Measurements from ENCODE around the gene SAMD8. TPM values are rescaled to one million over a fixed set of nuclear protein-coding genes. Genes with fewer than 3 reads are reported as not detected.
"Not testable (repeated sequence)": the region's sequence is repeated elsewhere in the genome, so short reads cannot be mapped to it uniquely, and the experiment has no call there.

Gene SAMD8
- total and polyA plus RNA-seq, 2 donors (not counting 3 experiments of a cell fraction or from before 2014, with no cell fraction given), result 19.6 to 22.8 TPM

GRCh38 chr10:75197906-75198305, 86.5 kb downstream of the SAMD8 start:
- CTCF ChIA-PET, result interaction anchor here (1.2 to 1.4 kb wide), 3 partner anchors 10 to 32 kb away, joined by 3 to 6 read pairs (median 3); no protein-coding TSS in a partner anchor
- H3K27me3 ChIP-seq (ENCODE audit: control insufficient read depth in 2 of 2, insufficient read depth in 2 of 2, low read length in 2 of 2), result no peaks in the 10 kb centered on the region
- intact Hi-C loops (cut with micrococcal nuclease), result no loop called here
- DNase-seq (ENCODE audit: low read depth, low spot score), result no peak
- no peaks in the 10 kb centered on the region for H3K36me3 ChIP-seq (ENCODE audit: control insufficient read depth in 2 of 2, extremely low read depth in 1 of 2, insufficient read depth in 2 of 2, low read length in 2 of 2)
- no peaks in the 10 kb centered on the region for H3K79me2 ChIP-seq (ENCODE audit: control insufficient read depth, insufficient read depth, low read length)
- dilution Hi-C loops (cut with MboI; ENCODE audit: extremely low pct_ligation_motif_present, low sequenced_read_pairs), result no loop called here
- no TSS peak for BruUV-seq (replicated peaks)
- H3K4me3 ChIP-seq (replicated peaks in 1 of 3; ENCODE audit: insufficient read depth in 1 of 3, low read depth in 1 of 3, low read length in 3 of 3), result no peak overlapping the region
- H3K4me2 ChIP-seq (ENCODE audit: insufficient read depth, low read length), result no peak overlapping the region
- no peaks in the 10 kb centered on the region for H3K9me1 ChIP-seq (replicated peaks; ENCODE audit: control insufficient read depth, extremely low read depth, insufficient read depth, low read length)
- H4K20me1 ChIP-seq (replicated peaks; ENCODE audit: control insufficient read depth, extremely low read depth, insufficient read depth, low read length), result no peaks in the 10 kb centered on the region
- H2AFZ ChIP-seq (ENCODE audit: low read depth, low read length), result no peak overlapping the region
- no peak for TF ChIP-seq POLR2A (IDR thresholded peaks at IDR 0.05; ENCODE audit: low read depth, low read length)
- no peak for TF ChIP-seq MYC (IDR thresholded peaks at IDR 0.05; ENCODE audit: low read depth, low read length)
- no peak for TF ChIP-seq GATA2 (IDR thresholded peaks at IDR 0.05; ENCODE audit: insufficient read depth, insufficient read length, low read depth, low read length)
- no peak for TF ChIP-seq CTCF (IDR thresholded peaks at IDR 0.05; ENCODE audit: extremely low read depth in 1 of 2, insufficient read depth in 1 of 2, low read depth in 1 of 2, low read length in 2 of 2)
- TF ChIP-seq JUN (IDR thresholded peaks at IDR 0.05; ENCODE audit: borderline replicate concordance, insufficient read depth, insufficient read length, low read depth), result no peak
- TF ChIP-seq EZH2 (IDR thresholded peaks at IDR 0.05; ENCODE audit: borderline replicate concordance, low read depth, low read length, severe bottlenecking), result no peak
- TF ChIP-seq MAX (IDR thresholded peaks at IDR 0.05; ENCODE audit: insufficient read depth, insufficient read length), result no peak
- TF ChIP-seq POLR2AphosphoS5 (IDR thresholded peaks at IDR 0.05; ENCODE audit: insufficient read depth, low read depth, low read length), result no peak
- TF ChIP-seq FOS (IDR thresholded peaks at IDR 0.05; ENCODE audit: borderline replicate concordance, insufficient read depth, low read length), result no peak
- H3K9ac ChIP-seq (replicated peaks; ENCODE audit: extremely low read depth, insufficient read depth, low read length), result no peak overlapping the region
- FAIRE-seq, result no peak
- POLR2A ChIA-PET, result no interaction called here
- H3K27ac ChIP-seq (ENCODE audit: insufficient read depth, low read depth, low read length), result no peak overlapping the region
- no peaks in the 10 kb centered on the region for H3K4me1 ChIP-seq (ENCODE audit: control insufficient read depth, extremely low read depth, insufficient read depth, low read length)
- H3K9me3 ChIP-seq (replicated peaks; ENCODE audit: control insufficient read depth, insufficient read depth, low read length), result no peaks in the 10 kb centered on the region

- intact Hi-C loops (cut with micrococcal nuclease); dilution Hi-C loops (cut with MboI; ENCODE audit: extremely low pct_ligation_motif_present, low sequenced_read_pairs); H3K4me3 ChIP-seq (replicated peaks in 1 of 3; ENCODE audit: insufficient read depth in 1 of 3, low read depth in 1 of 3, low read length in 3 of 3); H4K20me1 ChIP-seq (replicated peaks; ENCODE audit: control insufficient read depth, extremely low read depth, insufficient read depth, low read length); H3K4me1 ChIP-seq (ENCODE audit: control insufficient read depth, extremely low read depth, insufficient read depth, low read length); H3K27ac ChIP-seq (ENCODE audit: insufficient read depth, low read depth, low read length); H3K4me2 ChIP-seq (ENCODE audit: insufficient read depth, low read length); BruUV-seq (replicated peaks); H3K9ac ChIP-seq (replicated peaks; ENCODE audit: extremely low read depth, insufficient read depth, low read length); FAIRE-seq; H3K9me3 ChIP-seq (replicated peaks; ENCODE audit: control insufficient read depth, insufficient read depth, low read length); DNase-seq (ENCODE audit: low read depth, low spot score); H3K27me3 ChIP-seq (ENCODE audit: control insufficient read depth in 2 of 2, insufficient read depth in 2 of 2, low read length in 2 of 2); H3K36me3 ChIP-seq (ENCODE audit: control insufficient read depth in 2 of 2, extremely low read depth in 1 of 2, insufficient read depth in 2 of 2, low read length in 2 of 2); H3K9me1 ChIP-seq (replicated peaks; ENCODE audit: control insufficient read depth, extremely low read depth, insufficient read depth, low read length); H3K79me2 ChIP-seq (ENCODE audit: control insufficient read depth, insufficient read depth, low read length); H2AFZ ChIP-seq (ENCODE audit: low read depth, low read length): not testable (repeated sequence)
- ChIA-PET CTCF (interaction anchor here (2.8 kb wide), 1 partner anchor 12 kb away, joined by 13 read pairs; no protein-coding TSS in a partner anchor), POLR2A (interaction anchor here (0.6 kb wide), 1 partner anchor 34 kb away, joined by 3 read pairs; no protein-coding TSS in a partner anchor)
These were observed 88.5 kb downstream of the SAMD8 start for GRCh38 chr10:75199949-75200348.
